ENCODE measurements around the gene FBXO17.

Gene FBXO17

DNA sequence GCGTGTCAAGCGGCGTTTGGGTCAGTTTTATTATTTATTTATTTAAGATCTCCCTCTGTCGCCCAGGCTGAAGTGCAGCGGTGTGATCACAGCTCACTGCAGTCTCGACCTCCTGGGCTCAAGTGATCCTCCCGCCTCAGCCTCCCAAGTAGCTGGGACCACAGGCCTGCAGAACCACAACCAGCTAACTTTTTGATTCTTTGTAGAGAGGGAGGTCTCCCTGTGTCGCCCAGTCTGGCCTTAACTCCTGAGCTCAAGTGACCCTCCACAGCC lies 44.1 kb downstream of the FBXO17 start:
- Histone ChIP-seq H3K9me2 (replicated peaks; ENCODE audit: low read depth, low read length) (no peaks in the 10 kb centered on the region), H4K20me1 (ENCODE audit: insufficient read depth, low read length, poor library complexity, severe bottlenecking) (peaks cover 5% of the 10 kb centered on the region), H3F3A (ENCODE audit: low read depth) (no peaks in the 10 kb centered on the region), H3K4me3 (ENCODE audit: low read length, poor library complexity, severe bottlenecking) (peak overlapping the region; percentile 86), H3K4me2 (ENCODE audit: low read depth, low read length, poor library complexity, severe bottlenecking) (peak overlapping the region; percentile 85), H3K79me2 (ENCODE audit: insufficient read depth, low read length) (peaks cover 34% of the 10 kb centered on the region), H3K9me3 (ENCODE audit: insufficient read depth, low read depth, low read length) (no peaks in the 10 kb centered on the region), H3K9ac (ENCODE audit: low read depth, low read length, poor library complexity, severe bottlenecking) (peak overlapping the region; percentile 85), H3K4me1 (ENCODE audit: insufficient read depth, low read length, poor library complexity, severe bottlenecking) (peaks cover 19% of the 10 kb centered on the region), H3K27me3 (ENCODE audit: insufficient read depth, low read length, poor library complexity, severe bottlenecking) (no peaks in the 10 kb centered on the region), H2AFZ (ENCODE audit: low read length) (no peak overlapping the region), H3K36me3 (ENCODE audit: insufficient read depth, low read length) (no peaks in the 10 kb centered on the region)
- TF ChIP-seq EZH2phosphoT487 (IDR thresholded peaks at IDR 0.05; ENCODE audit: borderline replicate concordance) = no peak
- TF ChIP-seq, protein P1, sequence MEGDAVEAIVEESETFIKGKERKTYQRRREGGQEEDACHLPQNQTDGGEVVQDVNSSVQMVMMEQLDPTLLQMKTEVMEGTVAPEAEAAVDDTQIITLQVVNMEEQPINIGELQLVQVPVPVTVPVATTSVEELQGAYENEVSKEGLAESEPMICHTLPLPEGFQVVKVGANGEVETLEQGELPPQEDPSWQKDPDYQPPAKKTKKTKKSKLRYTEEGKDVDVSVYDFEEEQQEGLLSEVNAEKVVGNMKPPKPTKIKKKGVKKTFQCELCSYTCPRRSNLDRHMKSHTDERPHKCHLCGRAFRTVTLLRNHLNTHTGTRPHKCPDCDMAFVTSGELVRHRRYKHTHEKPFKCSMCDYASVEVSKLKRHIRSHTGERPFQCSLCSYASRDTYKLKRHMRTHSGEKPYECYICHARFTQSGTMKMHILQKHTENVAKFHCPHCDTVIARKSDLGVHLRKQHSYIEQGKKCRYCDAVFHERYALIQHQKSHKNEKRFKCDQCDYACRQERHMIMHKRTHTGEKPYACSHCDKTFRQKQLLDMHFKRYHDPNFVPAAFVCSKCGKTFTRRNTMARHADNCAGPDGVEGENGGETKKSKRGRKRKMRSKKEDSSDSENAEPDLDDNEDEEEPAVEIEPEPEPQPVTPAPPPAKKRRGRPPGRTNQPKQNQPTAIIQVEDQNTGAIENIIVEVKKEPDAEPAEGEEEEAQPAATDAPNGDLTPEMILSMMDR (conservative IDR thresholded peaks at IDR 0.05; ENCODE audit: low read length) = no peak

DNA sequence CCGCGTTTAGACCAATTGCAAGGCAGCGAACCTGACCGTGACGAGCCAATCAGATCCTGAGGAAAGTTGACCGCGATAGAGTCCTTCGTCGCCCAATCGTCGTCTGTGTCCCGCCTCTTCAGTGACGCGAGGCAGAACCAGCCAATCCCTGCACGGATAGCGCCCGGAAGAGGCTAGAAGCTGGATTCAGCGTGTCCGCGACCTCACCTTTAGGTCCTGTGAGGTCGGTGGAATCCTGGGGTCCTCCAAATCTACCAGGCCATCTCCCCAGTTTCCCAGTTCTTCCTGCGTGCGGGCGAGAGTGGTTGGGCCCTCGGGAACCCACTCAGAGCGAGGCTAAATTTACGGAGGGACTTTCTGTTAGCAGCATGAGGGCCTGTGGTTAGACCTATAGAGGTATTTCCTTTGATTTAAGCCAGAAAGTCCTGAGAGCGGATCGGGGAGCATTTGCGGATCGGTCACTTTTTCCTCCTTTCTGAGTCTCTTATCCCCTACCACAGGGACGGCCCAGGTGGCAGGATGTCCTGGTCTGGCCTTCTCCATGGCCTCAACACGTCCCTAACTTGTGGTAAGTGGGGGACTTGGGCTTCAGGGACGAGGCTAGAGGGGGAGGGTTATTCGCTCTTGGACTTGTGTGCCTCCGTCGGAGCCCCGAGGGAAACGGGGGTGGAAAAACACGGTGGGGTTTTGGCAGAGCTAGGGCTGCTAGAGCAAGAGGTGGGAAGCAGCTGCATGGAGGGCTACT lies 44.6 kb downstream of the FBXO17 start, which contains the start of gene MRPS12:
Gene MRPS12 (plus strand): TSS at position 169 of the 745 bp plus-strand sequence. CDS start 351 bp downstream, at position 520.
- Histone ChIP-seq H3K36me3 (ENCODE audit: insufficient read depth, low read length) (no peaks in the 10 kb centered on the region), H2AFZ (ENCODE audit: low read length) (peak within 1 kb of the TSS; percentile 85), H3K79me2 (ENCODE audit: insufficient read depth, low read length) (peaks cover 34% of the 10 kb centered on the region)

DNA sequence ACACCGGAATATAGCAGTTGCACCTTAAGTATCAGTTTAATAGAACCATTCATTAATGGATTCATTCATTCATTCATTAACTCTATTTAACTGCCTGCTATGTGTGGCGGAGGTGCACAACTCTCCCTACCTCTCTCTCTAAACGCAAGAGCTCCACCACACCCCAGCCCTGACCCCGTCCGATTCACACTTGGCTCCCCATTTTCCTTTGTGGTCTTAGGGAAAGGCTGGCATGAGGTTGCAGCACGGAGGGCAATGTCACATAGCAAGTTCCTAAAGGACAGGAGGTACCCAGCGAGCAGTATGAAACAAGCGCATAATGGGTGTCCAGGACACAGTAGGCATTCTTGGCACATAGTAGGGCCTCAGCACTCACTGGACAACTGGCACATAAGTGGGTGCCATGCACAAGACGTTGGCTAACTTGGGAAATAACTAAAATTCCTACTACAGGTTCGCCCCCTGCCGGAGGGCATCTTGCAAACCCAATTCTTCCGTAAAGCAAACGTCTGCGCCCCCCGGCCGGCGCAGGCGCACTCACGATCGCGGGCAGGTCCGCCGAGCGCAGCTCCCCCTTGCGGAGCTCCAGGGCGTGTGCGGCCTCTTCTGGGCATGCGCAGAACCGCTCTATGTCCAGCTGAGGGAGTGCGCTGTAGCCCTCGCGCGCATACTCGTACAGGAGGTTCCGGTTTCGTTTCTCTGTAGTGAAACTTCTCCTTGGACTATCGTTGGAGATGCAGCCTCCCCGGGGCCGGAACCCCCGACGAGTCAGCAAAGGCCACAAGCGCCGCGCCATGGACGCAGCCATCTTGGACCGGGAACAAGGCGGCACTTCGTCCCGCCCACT lies 45.4 kb downstream of the FBXO17 start, which contains the start of gene SARS2:
Gene SARS2 (minus strand): TSS at position 835 of the 847 bp plus-strand sequence. CDS start 27 bp downstream, at position 808.
- no peaks in the 10 kb centered on the region; the same call in 1 of the 2 replicates for H3K36me3 ChIP-seq (ENCODE audit: insufficient read depth, low read length)
- H3K79me2 ChIP-seq (ENCODE audit: insufficient read depth, low read length) = peaks cover 34% of the 10 kb centered on the region
- H2AFZ ChIP-seq (ENCODE audit: low read length) = peak within 1 kb of the TSS; percentile 85
- no peaks in the 10 kb centered on the region for H3F3A ChIP-seq (ENCODE audit: low read depth)
- TF ChIP-seq, protein P1 (conservative IDR thresholded peaks at IDR 0.05; ENCODE audit: low read length) = peak; percentile 99
- no peak for TF ChIP-seq EZH2phosphoT487 (IDR thresholded peaks at IDR 0.05; ENCODE audit: borderline replicate concordance)
- H4K20me1 ChIP-seq (ENCODE audit: insufficient read depth, low read length, poor library complexity, severe bottlenecking) = peaks cover 5% of the 10 kb centered on the region
- H3K4me2 ChIP-seq (ENCODE audit: low read depth, low read length, poor library complexity, severe bottlenecking) = peak within 1 kb of the TSS; percentile 92
- peak within 1 kb of the TSS; percentile 85 for H3K9ac ChIP-seq (ENCODE audit: low read depth, low read length, poor library complexity, severe bottlenecking)
- no peaks in the 10 kb centered on the region for H3K9me2 ChIP-seq (replicated peaks; ENCODE audit: low read depth, low read length)
- peak within 1 kb of the TSS; percentile 86 for H3K4me3 ChIP-seq (ENCODE audit: low read length, poor library complexity, severe bottlenecking)
- H3K9me3 ChIP-seq (ENCODE audit: insufficient read depth, low read depth, low read length) = no peaks in the 10 kb centered on the region
- H3K27me3 ChIP-seq (ENCODE audit: insufficient read depth, low read length, poor library complexity, severe bottlenecking) = no peaks in the 10 kb centered on the region
- peaks cover 19% of the 10 kb centered on the region for H3K4me1 ChIP-seq (ENCODE audit: insufficient read depth, low read length, poor library complexity, severe bottlenecking)

More for the DNA sequence above, 44.6 kb downstream of the FBXO17 start, which contains the start of gene MRPS12:
- TF ChIP-seq, protein P1 (conservative IDR thresholded peaks at IDR 0.05; ENCODE audit: low read length) = no peak
- no peak for TF ChIP-seq EZH2phosphoT487 (IDR thresholded peaks at IDR 0.05; ENCODE audit: borderline replicate concordance)
- H4K20me1 ChIP-seq (ENCODE audit: insufficient read depth, low read length, poor library complexity, severe bottlenecking) = peaks cover 5% of the 10 kb centered on the region
- peak within 1 kb of the TSS; percentile 85 for H3K9ac ChIP-seq (ENCODE audit: low read depth, low read length, poor library complexity, severe bottlenecking)
- no peaks in the 10 kb centered on the region for H3K27me3 ChIP-seq (ENCODE audit: insufficient read depth, low read length, poor library complexity, severe bottlenecking)
- peaks cover 19% of the 10 kb centered on the region for H3K4me1 ChIP-seq (ENCODE audit: insufficient read depth, low read length, poor library complexity, severe bottlenecking)
- H3K4me2 ChIP-seq (ENCODE audit: low read depth, low read length, poor library complexity, severe bottlenecking) = peak within 1 kb of the TSS; percentile 92
- H3F3A ChIP-seq (ENCODE audit: low read depth) = no peaks in the 10 kb centered on the region
- no peaks in the 10 kb centered on the region for H3K9me2 ChIP-seq (replicated peaks; ENCODE audit: low read depth, low read length)
- H3K9me3 ChIP-seq (ENCODE audit: insufficient read depth, low read depth, low read length) = no peaks in the 10 kb centered on the region
- peak within 1 kb of the TSS; percentile 86 for H3K4me3 ChIP-seq (ENCODE audit: low read length, poor library complexity, severe bottlenecking)
